HCT116 (cell line): Measurements from ENCODE around the gene PROX1. TPM values are rescaled to one million over a fixed set of nuclear protein-coding genes. Genes with fewer than 3 reads are reported as not detected.

Experiments used
- ATAC-seq: fragments of 200-7000 bp; cut with Tn5 transposase; 2 replicates; pipeline ENCODE4 v1.9.1; 2020; ENCODE audit warnings: mild to moderate bottlenecking, moderate library complexity
- BruUV-seq: library from RNA; stranded (reverse); fragments of 400-500 nt; replicated peaks from 2 replicates; lab custom pipeline; 2021; lab: Mats Ljungman, UMichigan
- CTCF ChIA-PET: fragments of 300-600 bp; sonication (Branson Sonifier 250); formaldehyde crosslinking; loops from one replicate; lab custom pipeline; 2021; ENCODE audit warnings: antibody characterized with exemption; lab: Charles Lee
- POLR2A ChIA-PET: fragments of 300-600, 350-600 bp; sonication (Branson Sonifier 250); formaldehyde crosslinking; loops from one replicate; lab custom pipeline; 2021; ENCODE audit warnings: antibody characterized with exemption; lab: Charles Lee
- RAD21 ChIA-PET, 2 experiments: fragments of 300-600 bp; sonication (Branson Sonifier 250); formaldehyde crosslinking; loops; one replicate each; lab custom pipeline; 2023; ENCODE audit warnings: low total read pairs in 2 of 2; ENCODE audit not compliant: uncharacterized antibody in 2 of 2, unreplicated experiment in 2 of 2, low non-redundant PET in 1 of 2; lab: Charles Lee
- DNase-seq: peaks from one replicate; pipeline ENCODE4 v3.0.0-alpha.2; 2010; ENCODE audit warnings: low read depth, low spot score
- H2AFZ ChIP-seq: fragments of 200-600 bp; shearing (Covaris generic), sonication (generic); 2 replicates; pipeline ENCODE4 v1.6.1; 2017; ENCODE audit warnings: low read depth, mixed run types, mixed read lengths, antibody characterized with exemption, low read length; ENCODE audit not compliant: poor library complexity, severe bottlenecking
- H3K27ac ChIP-seq: 2 replicates; pipeline ENCODE4 v1.5.1; 2012; ENCODE audit warnings: low read depth, low read length
- H3K27me3 ChIP-seq: fragments of 200-600 bp; sonication (generic); 2 replicates; pipeline ENCODE4 v1.6.1; 2016; ENCODE audit warnings: mixed run types, low read length, mixed read lengths; ENCODE audit not compliant: insufficient read depth
- H3K36me3 ChIP-seq, 2 experiments: fragments of 200-500 bp in 1 of 2; fragments of 200-600 bp in 1 of 2; sonication (Bioruptor generic) in 1 of 2; sonication (generic) in 1 of 2; 2 replicates each; pipeline versions ENCODE4 v1.5.1 to v1.6.1; 2014 to 2016; ENCODE audit warnings: low read length in 2 of 2, inconsistent platforms in 1 of 2, mixed read lengths in 1 of 2, mixed run types in 1 of 2; ENCODE audit not compliant: insufficient read depth in 2 of 2, control insufficient read depth in 1 of 2
- H3K4me1 ChIP-seq, 2 experiments: fragments of 200-600 bp in 1 of 2; sonication (generic) in 1 of 2; 2 replicates each; pipeline versions ENCODE4 v1.5.1 to v1.6.1; 2012 to 2017; ENCODE audit warnings: low read length in 2 of 2, inconsistent platforms in 1 of 2, mild to moderate bottlenecking in 1 of 2, mixed read lengths in 1 of 2, mixed run types in 1 of 2, moderate library complexity in 1 of 2; ENCODE audit not compliant: insufficient read depth in 2 of 2, control insufficient read depth in 1 of 2
- H3K4me2 ChIP-seq: fragments of 200-600 bp; sonication (generic); 2 replicates; pipeline ENCODE4 v1.6.1; 2017; ENCODE audit warnings: mixed run types, low read length, mixed read lengths
- H3K4me3 ChIP-seq, 2 experiments: fragments of 200-600 bp in 1 of 2; sonication (generic) in 1 of 2; replicated peaks in 1 of 2; 2 replicates each; pipeline ENCODE4 v1.5.1; 2011 to 2016; ENCODE audit warnings: low read length in 2 of 2, control low read depth in 1 of 2, low read depth in 1 of 2, mild to moderate bottlenecking in 1 of 2, mixed read lengths in 1 of 2, mixed run types in 1 of 2
- H3K79me2 ChIP-seq: fragments of 200-600 bp; sonication (generic); 2 replicates; pipeline ENCODE4 v1.6.1; 2017; ENCODE audit warnings: mild to moderate bottlenecking, mixed run types, low read length, moderate library complexity, mixed read lengths; ENCODE audit not compliant: insufficient read depth
- H3K9ac ChIP-seq: fragments of 200-600 bp; sonication (generic); 2 replicates; pipeline ENCODE4 v1.6.1; 2016; ENCODE audit warnings: low read length, mixed read lengths
- H3K9me2 ChIP-seq: fragments of 200-600 bp; sonication (generic), shearing (Covaris generic); 2 replicates; pipeline ENCODE4 v1.6.1; 2017; ENCODE audit warnings: mixed run types, mild to moderate bottlenecking, moderate library complexity; ENCODE audit not compliant: insufficient read depth
- H3K9me3 ChIP-seq, 2 experiments: fragments of 200-500 bp in 1 of 2; fragments of 200-600 bp in 1 of 2; sonication (Bioruptor generic) in 1 of 2; sonication (generic) in 1 of 2; 2 replicates each; pipeline ENCODE4 v1.6.1; 2014 to 2017; ENCODE audit warnings: low read length in 2 of 2, mixed read lengths in 2 of 2, inconsistent platforms in 1 of 2, low read depth in 1 of 2, mild to moderate bottlenecking in 1 of 2, mixed run types in 1 of 2, moderate library complexity in 1 of 2; ENCODE audit not compliant: control insufficient read depth in 1 of 2, insufficient read depth in 1 of 2
- H4K20me1 ChIP-seq: fragments of 200-600 bp; sonication (generic), shearing (Covaris generic); 2 replicates; pipeline ENCODE4 v1.6.1; 2017; ENCODE audit warnings: mixed run types, mild to moderate bottlenecking, moderate library complexity; ENCODE audit not compliant: insufficient read depth
- CBX3 ChIP-seq: IDR thresholded peaks from 2 replicates; pipeline ENCODE4 v1.6.1; 2012; ENCODE audit warnings: low read depth
- CEBPB ChIP-seq: IDR thresholded peaks from 2 replicates; pipeline ENCODE4 v1.6.1; 2012; ENCODE audit warnings: low read depth
- CTCF ChIP-seq, 3 experiments: fragments of 200-600 bp in 1 of 3; sonication (generic) in 1 of 3; IDR thresholded peaks in 2 of 3; conservative IDR thresholded peaks in 1 of 3; 2 replicates each; pipeline ENCODE4 v1.5.1; 2012 to 2017; ENCODE audit warnings: low read depth in 2 of 3, low read length in 2 of 3, antibody characterized with exemption in 1 of 3, borderline replicate concordance in 1 of 3, control low read depth in 1 of 3, mild to moderate bottlenecking in 1 of 3, mixed read lengths in 1 of 3, mixed run types in 1 of 3, moderate library complexity in 1 of 3; ENCODE audit not compliant: insufficient read depth in 1 of 3
- EGR1 ChIP-seq: IDR thresholded peaks from 2 replicates; pipeline ENCODE4 v1.6.1; 2012; ENCODE audit warnings: low read depth
- ELF1 ChIP-seq: IDR thresholded peaks from 2 replicates; pipeline ENCODE4 v1.6.1; 2012; ENCODE audit warnings: low read depth, borderline replicate concordance
- EZH2 ChIP-seq: fragments of 200-600 bp; sonication (generic); IDR thresholded peaks from 2 replicates; pipeline ENCODE4 v1.6.1; 2017; ENCODE audit warnings: antibody characterized with exemption, mixed run types
- EZH2phosphoT487 ChIP-seq: fragments of 200-600 bp; IDR thresholded peaks from 2 replicates; pipeline ENCODE4 v1.6.1; 2018; ENCODE audit warnings: antibody characterized with exemption, borderline replicate concordance
- FOSL1 ChIP-seq: IDR thresholded peaks from 2 replicates; pipeline ENCODE4 v1.6.1; 2012; ENCODE audit warnings: low read depth
- MAX ChIP-seq: IDR thresholded peaks from 2 replicates; pipeline ENCODE4 v1.6.1; 2012
- POLR2AphosphoS5 ChIP-seq: IDR thresholded peaks from 2 replicates; pipeline ENCODE4 v1.6.1; 2011; ENCODE audit warnings: mild to moderate bottlenecking, low read depth, low read length, moderate library complexity
- SIN3A ChIP-seq: IDR thresholded peaks from 2 replicates; pipeline ENCODE4 v1.6.1; 2012; ENCODE audit warnings: low read depth
- SP1 ChIP-seq: IDR thresholded peaks from 2 replicates; pipeline ENCODE4 v1.6.1; 2012; ENCODE audit warnings: low read depth
- SRF ChIP-seq: IDR thresholded peaks from 2 replicates; pipeline ENCODE4 v1.6.1; 2012; ENCODE audit warnings: low read depth
- ZBTB33 ChIP-seq: IDR thresholded peaks from 2 replicates; pipeline ENCODE4 v1.6.1; 2011; ENCODE audit warnings: mild to moderate bottlenecking, low read length, moderate library complexity; ENCODE audit not compliant: insufficient replicate concordance; ENCODE audit errors: extremely low read depth
- ZNF274 ChIP-seq: fragments of 200-500 bp; sonication (Bioruptor generic); IDR thresholded peaks from 2 replicates; pipeline ENCODE4 v1.6.1; 2014; ENCODE audit warnings: mild to moderate bottlenecking, low read depth, low read length, inconsistent platforms
- intact Hi-C: fragments of 100-400 bp; cut with micrococcal nuclease; formaldehyde crosslinking; loops from 2 replicates; pipeline ENCODE4 v1.10.0; 2022
- total RNA-seq: library from RNA; stranded (reverse); gene quantifications from one replicate; pipeline ENCODE4 v1.2.1, GENCODE V29; 2021; ENCODE audit not compliant: unreplicated experiment

The PROX1 gene
- total RNA-seq, 1 experiment from 2014 or later = 0.22 TPM

GRCh38 chr1:214010197-214010573, 22.4 kb downstream of the PROX1 start:
- no peak overlapping the region for H3K4me2 ChIP-seq
- 0 out of 2 replicates have a peak, but pooled peaks cover 4% of the 10 kb centered on the region for H3K27me3 ChIP-seq
- H3K4me1 ChIP-seq = no peaks in the 10 kb centered on the region
- no peaks in the 10 kb centered on the region for H4K20me1 ChIP-seq
- no peak overlapping the region for H3K9ac ChIP-seq
- H3K9me3 ChIP-seq = no peaks in the 10 kb centered on the region
- intact Hi-C loops = no loop called here
- RAD21 ChIA-PET = no interaction called here
- H3K79me2 ChIP-seq = no peaks in the 10 kb centered on the region
- no TSS peak for BruUV-seq
- POLR2A ChIA-PET = no interaction called here
- CTCF ChIA-PET = no interaction called here
- no peaks in the 10 kb centered on the region for H3K36me3 ChIP-seq
- TF ChIP-seq SRF (no peak), CEBPB (no peak)
- peaks cover 6% of the 10 kb centered on the region; the same call in 1 of the 2 replicates for H3K9me2 ChIP-seq
- no peak overlapping the region for H3K4me3 ChIP-seq
- no peak for DNase-seq
- no peak overlapping the region for H3K27ac ChIP-seq
- H2AFZ ChIP-seq = no peak overlapping the region
- no peak for ATAC-seq

- ChIA-PET RAD21 (no interaction called here), POLR2A (no interaction called here), CTCF (no interaction called here)
- DNase-seq = no peak
- Histone ChIP-seq H4K20me1 (no peaks in the 10 kb centered on the region), H3K9me3 (no peaks in the 10 kb centered on the region), H3K36me3 (no peaks in the 10 kb centered on the region), H3K27ac (no peak overlapping the region), H2AFZ (no peak overlapping the region), H3K4me1 (no peaks in the 10 kb centered on the region), H3K79me2 (no peaks in the 10 kb centered on the region), H3K4me2 (no peak overlapping the region), H3K9me2 (peaks cover 6% of the 10 kb centered on the region; the same call in 1 of the 2 replicates), H3K27me3 (0 out of 2 replicates have a peak, but pooled peaks cover 4% of the 10 kb centered on the region), H3K4me3 (no peak overlapping the region), H3K9ac (no peak overlapping the region)
- TF ChIP-seq SP1 = no peak
- TF ChIP-seq CBX3 = no peak
- TF ChIP-seq SIN3A = no peak
- no peak for TF ChIP-seq FOSL1
- TF ChIP-seq ZNF274 = no peak
- no peak for TF ChIP-seq CTCF (IDR thresholded peaks at IDR 0.05 in 2 of 3, conservative IDR thresholded peaks at IDR 0.05 in 1 of 3; ENCODE audit: borderline replicate concordance in 1 of 3, insufficient read depth in 1 of 3, low read depth in 2 of 3, low read length in 2 of 3)
- TF ChIP-seq ZBTB33 = no peak
- no peak for TF ChIP-seq EGR1
- no peak for TF ChIP-seq MAX
- no peak for TF ChIP-seq EZH2
- TF ChIP-seq SRF = no peak
- TF ChIP-seq ELF1 = no peak
- no peak for TF ChIP-seq POLR2AphosphoS5
- TF ChIP-seq EZH2phosphoT487 = no peak
- BruUV-seq = no TSS peak
- intact Hi-C loops = no loop called here
- ATAC-seq = no peak
Observed at GRCh38 chr1:214010717-214011116, 22.9 kb downstream of the PROX1 start.
